Mesenchymal stem cell (in vitro differentiated cells and primary cell): ENCODE data around the gene FCHSD2.

Experiments
- DNase-seq: peaks from one replicate; pipeline ENCODE4 v3.0.0-alpha.2; 2013
- H2AFZ ChIP-seq: one replicate; pipeline ENCODE4 v1.6.1; 2013; ENCODE audit warnings: low read depth, mild to moderate bottlenecking, control low read depth, inconsistent platforms, low read length, moderate library complexity
- H2AK5ac ChIP-seq: 2 replicates; pipeline ENCODE4 v1.6.1; 2013; ENCODE audit warnings: low read length, moderate library complexity, mild to moderate bottlenecking, inconsistent platforms; ENCODE audit not compliant: severe bottlenecking
- H2BK120ac ChIP-seq: one replicate; pipeline ENCODE4 v1.6.1; 2013; ENCODE audit warnings: low read depth, mild to moderate bottlenecking, inconsistent platforms, low read length, moderate library complexity
- H2BK12ac ChIP-seq, 2 experiments: one replicate each; pipeline ENCODE4 v1.6.1; 2013; ENCODE audit warnings: inconsistent platforms in 2 of 2, low read length in 2 of 2, mild to moderate bottlenecking in 2 of 2, moderate library complexity in 2 of 2, control low read depth in 1 of 2
- H2BK15ac ChIP-seq: one replicate; pipeline ENCODE4 v1.6.1; 2013; ENCODE audit warnings: mild to moderate bottlenecking, low read depth, inconsistent platforms; ENCODE audit not compliant: poor library complexity, severe bottlenecking
- H2BK5ac ChIP-seq: 2 replicates; pipeline ENCODE4 v1.6.1; 2013; ENCODE audit warnings: low read depth, mild to moderate bottlenecking, low read length, control low read depth, inconsistent platforms; ENCODE audit not compliant: poor library complexity, severe bottlenecking
- H3K14ac ChIP-seq, 2 experiments: one replicate each; pipeline ENCODE4 v1.6.1; 2013; ENCODE audit warnings: inconsistent platforms in 2 of 2, low read length in 2 of 2, control low read depth in 1 of 2, mild to moderate bottlenecking in 1 of 2, moderate library complexity in 1 of 2
- H3K18ac ChIP-seq, 2 experiments: one replicate each; pipeline ENCODE4 v1.6.1; 2013; ENCODE audit warnings: inconsistent platforms in 2 of 2, low read length in 2 of 2, control low read depth in 1 of 2, low read depth in 1 of 2, mild to moderate bottlenecking in 1 of 2
- H3K23ac ChIP-seq, 2 experiments: one replicate each; pipeline ENCODE4 v1.6.1; 2013; ENCODE audit warnings: inconsistent platforms in 2 of 2, low read length in 2 of 2, mild to moderate bottlenecking in 2 of 2, moderate library complexity in 2 of 2, control low read depth in 1 of 2
- H3K27ac ChIP-seq: 2 replicates; pipeline ENCODE4 v1.5.1; 2013; ENCODE audit warnings: mild to moderate bottlenecking, moderate library complexity, low read length, control low read depth, inconsistent platforms; ENCODE audit not compliant: poor library complexity, severe bottlenecking
- H3K27me3 ChIP-seq, 2 experiments: 2 replicates each; pipeline versions ENCODE4 v1.6.1 to v1.7.0; 2013; ENCODE audit warnings: low read length in 2 of 2, mild to moderate bottlenecking in 2 of 2, moderate library complexity in 2 of 2, control low read depth in 1 of 2, inconsistent platforms in 1 of 2; ENCODE audit not compliant: control insufficient read depth in 1 of 2, insufficient read depth in 1 of 2
- H3K36me3 ChIP-seq, 2 experiments: 2 replicates each; pipeline versions ENCODE4 v1.6.1 to v1.7.0; 2013; ENCODE audit warnings: low read length in 2 of 2, control low read depth in 1 of 2, inconsistent platforms in 1 of 2, low read depth in 1 of 2, mild to moderate bottlenecking in 1 of 2; ENCODE audit not compliant: insufficient read depth in 2 of 2, control insufficient read depth in 1 of 2
- H3K4ac ChIP-seq, 2 experiments: one replicate each; pipeline ENCODE4 v1.6.1; 2013; ENCODE audit warnings: inconsistent platforms in 2 of 2, low read length in 2 of 2, mild to moderate bottlenecking in 2 of 2, moderate library complexity in 2 of 2, control low read depth in 1 of 2, low read depth in 1 of 2
- H3K4me1 ChIP-seq: 2 replicates; pipeline ENCODE4 v1.6.1; 2013; ENCODE audit warnings: low read depth, low read length, control low read depth; ENCODE audit not compliant: control insufficient read depth, insufficient read depth
- H3K4me2 ChIP-seq: 2 replicates; pipeline ENCODE4 v1.6.1; 2013; ENCODE audit warnings: low read length, mild to moderate bottlenecking, inconsistent platforms; ENCODE audit not compliant: poor library complexity, severe bottlenecking
- H3K4me3 ChIP-seq, 2 experiments: 2 replicates each; pipeline versions ENCODE4 v1.5.1 to v1.7.0; 2013; ENCODE audit warnings: low read length in 2 of 2, mild to moderate bottlenecking in 2 of 2, control low read depth in 1 of 2, low read depth in 1 of 2; ENCODE audit not compliant: insufficient read depth in 1 of 2
- H3K79me1 ChIP-seq: replicated peaks from 2 replicates; pipeline ENCODE4 v1.6.1; 2013; ENCODE audit warnings: mild to moderate bottlenecking, control low read depth, low read length, inconsistent platforms; ENCODE audit not compliant: poor library complexity, severe bottlenecking
- H3K9ac ChIP-seq: 2 replicates; pipeline ENCODE4 v1.7.0; 2013; ENCODE audit warnings: mild to moderate bottlenecking, low read length, moderate library complexity
- H3K9me3 ChIP-seq: 2 replicates; pipeline ENCODE4 v1.7.0; 2013; ENCODE audit warnings: mild to moderate bottlenecking, low read length; ENCODE audit not compliant: control insufficient read depth
- H4K8ac ChIP-seq: one replicate; pipeline ENCODE4 v1.6.1; 2013; ENCODE audit warnings: inconsistent platforms, mild to moderate bottlenecking, low read length, moderate library complexity
- H4K91ac ChIP-seq: one replicate; pipeline ENCODE4 v1.6.1; 2013; ENCODE audit warnings: mild to moderate bottlenecking, low read length, inconsistent platforms
- WGBS: methylation state at CpG from one replicate; pipeline ENCODE4 v1.1.7; 2013; ENCODE audit warnings: mixed read lengths; 5-methylcytosine and 5-hydroxymethylcytosine counted together

The FCHSD2 gene

GRCh38 chr11:73085189-73085875 is 56.8 kb downstream of the FCHSD2 start:
- no peak overlapping the region for H4K91ac ChIP-seq
- no peak overlapping the region for H3K4me2 ChIP-seq

GRCh38 chr11:73078631-73079030 is 63.5 kb downstream of the FCHSD2 start:
- Histone ChIP-seq H2BK15ac (no peak overlapping the region), H2BK12ac (no peak overlapping the region), H3K4me1 (no peaks in the 10 kb centered on the region), H3K4me2 (no peak overlapping the region), H2BK5ac (no peak overlapping the region), H3K14ac (no peak overlapping the region), H3K27me3 (no peaks in the 10 kb centered on the region), H2AFZ (no peak overlapping the region), H3K36me3 (peaks cover 4 to 12% of the 10 kb centered on the region in 2 experiments), H3K27ac (no peak overlapping the region), H3K23ac (no peak overlapping the region), H3K4me3 (no peak overlapping the region), H2AK5ac (no peak overlapping the region), H2BK120ac (no peak overlapping the region), H4K8ac (no peak overlapping the region), H3K4ac (no peak overlapping the region), H3K9me3 (peaks cover 9% of the 10 kb centered on the region), H3K9ac (no peak overlapping the region), H4K91ac (no peak overlapping the region), H3K79me1 (peaks cover 11% of the 10 kb centered on the region), H3K18ac (no peak overlapping the region)
- DNase-seq, result no peak
- WGBS, result 97% methylated on average over 6 of the region's 9 CpGs

More at GRCh38 chr11:73085189-73085875, 56.8 kb downstream of the FCHSD2 start:
- Histone ChIP-seq H3K18ac (no peak overlapping the region), H2AFZ (no peak overlapping the region), H3K9ac (no peak overlapping the region), H3K36me3 (peaks cover 0 to 10% of the 10 kb centered on the region in 2 experiments), H2BK120ac (no peak overlapping the region), H3K9me3 (no peaks in the 10 kb centered on the region), H2BK15ac (no peak overlapping the region), H3K23ac (no peak overlapping the region), H3K4ac (no peak overlapping the region), H2BK12ac (no peak overlapping the region), H3K27me3 (no peaks in the 10 kb centered on the region), H2AK5ac (no peak overlapping the region), H3K4me1 (no peaks in the 10 kb centered on the region), H4K8ac (no peak overlapping the region), H3K4me3 (no peak overlapping the region), H2BK5ac (no peak overlapping the region), H3K27ac (no peak overlapping the region), H3K79me1 (peaks cover 11% of the 10 kb centered on the region), H3K14ac (no peak overlapping the region)
- peak; percentile 14 for DNase-seq
- 97% methylated on average over 3 of the region's 4 CpGs for WGBS

GRCh38 chr11:73077454-73077853 is 64.7 kb downstream of the FCHSD2 start:
- Histone ChIP-seq H3K36me3 (peaks cover 4 to 10% of the 10 kb centered on the region in 2 experiments), H3K27me3 (no peaks in the 10 kb centered on the region), H2BK12ac (no peak overlapping the region), H2AFZ (no peak overlapping the region), H4K8ac (no peak overlapping the region), H3K9me3 (peaks cover 9% of the 10 kb centered on the region), H3K4me3 (no peak overlapping the region), H3K18ac (no peak overlapping the region), H3K9ac (no peak overlapping the region), H4K91ac (no peak overlapping the region), H2BK120ac (no peak overlapping the region), H3K14ac (no peak overlapping the region), H3K4ac (no peak overlapping the region), H3K23ac (no peak overlapping the region), H3K4me1 (no peaks in the 10 kb centered on the region), H3K27ac (no peak overlapping the region), H2BK15ac (no peak overlapping the region), H2BK5ac (no peak overlapping the region), H2AK5ac (no peak overlapping the region), H3K4me2 (no peak overlapping the region), H3K79me1 (peaks cover 11% of the 10 kb centered on the region)
- DNase-seq, result no peak

GRCh38 chr11:73074319-73074718 is 67.8 kb downstream of the FCHSD2 start:
- H3K36me3 ChIP-seq, result peaks cover 4 to 10% of the 10 kb centered on the region in 2 experiments
- WGBS, result no CpG with 5 or more reads among the region's 1 CpG
- DNase-seq, result no peak

More at GRCh38 chr11:73074319-73074718, 67.8 kb downstream of the FCHSD2 start:
- Histone ChIP-seq H2BK15ac (no peak overlapping the region), H2BK120ac (no peak overlapping the region), H4K8ac (no peak overlapping the region), H3K14ac (no peak overlapping the region), H2AFZ (no peak overlapping the region), H3K4me3 (no peak overlapping the region), H3K79me1 (peaks cover 10% of the 10 kb centered on the region), H2BK5ac (no peak overlapping the region), H3K4me2 (no peak overlapping the region), H2BK12ac (no peak overlapping the region), H2AK5ac (no peak overlapping the region), H3K4ac (no peak overlapping the region), H3K18ac (no peak overlapping the region), H3K9ac (no peak overlapping the region), H3K27me3 (no peaks in the 10 kb centered on the region), H3K9me3 (peaks cover 9% of the 10 kb centered on the region), H4K91ac (no peak overlapping the region), H3K4me1 (no peaks in the 10 kb centered on the region), H3K27ac (no peak overlapping the region), H3K23ac (no peak overlapping the region)
